ENCODE data around the gene ATG4C. TPM values are rescaled to one million over a fixed set of nuclear protein-coding genes. Genes with fewer than 3 reads are reported as not detected.

The ATG4C gene
- total and polyA plus RNA-seq, 2 of the 13 experiments (the other 11 are each of a cell fraction or from before 2014, with no cell fraction given), result 4.0 to 11.2 TPM

DNA sequence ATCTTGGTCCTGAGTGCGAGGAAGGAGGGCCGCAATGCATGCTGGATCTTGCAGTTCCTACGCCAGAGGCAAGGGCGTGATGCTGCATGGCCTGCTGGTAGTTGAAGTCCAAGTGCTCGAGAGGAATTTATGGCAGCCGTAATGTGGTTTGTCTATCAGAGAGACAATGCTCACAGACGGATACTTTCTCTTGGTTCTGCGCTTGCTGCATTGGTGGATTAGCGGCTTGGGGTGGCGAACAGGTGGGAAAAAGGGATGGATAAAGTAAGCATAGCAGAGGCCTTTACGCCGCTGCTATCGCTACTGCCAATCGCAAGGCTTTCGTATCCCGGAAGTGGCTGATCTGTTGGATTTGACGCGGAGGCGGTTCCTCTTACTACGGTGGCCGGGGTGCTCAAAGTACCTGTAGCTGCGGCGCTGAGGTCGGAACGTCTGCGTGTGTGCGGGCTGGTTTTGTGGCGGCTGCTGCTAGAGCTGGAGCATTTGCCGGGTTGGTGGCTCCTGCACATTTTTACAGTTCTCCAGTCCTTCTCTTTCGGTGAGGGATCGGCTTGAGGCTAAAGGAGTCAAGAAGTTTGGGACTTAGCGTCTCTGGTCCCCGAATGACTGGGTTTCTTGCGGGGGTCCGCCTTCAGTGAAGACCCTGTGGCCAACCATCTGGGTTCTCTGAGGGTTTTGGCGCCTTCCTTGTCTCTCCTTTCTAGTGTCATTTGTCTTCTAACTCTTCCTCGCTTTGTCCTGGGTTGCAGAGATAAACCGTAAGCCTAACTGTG is at the start of gene ATG4C (continued):
- 0 out of 2 replicates have a peak, but pooled peaks have one; percentile 48 for TF ChIP-seq ZMAT3 (CRISPR knock-in tag; conservative IDR thresholded peaks at IDR 0.05)
- TF ChIP-seq KLF16 (CRISPR knock-in tag; IDR thresholded peaks at IDR 0.05), result peak in 1 of 2 experiments; percentile 92; a peak in 2 of 4 replicates
- TF ChIP-seq CEBPG (CRISPR knock-in tag; IDR thresholded peaks at IDR 0.05), result no peak
- TF ChIP-seq HNRNPLL (IDR thresholded peaks at IDR 0.05; ENCODE audit: low read depth, low read length, poor library complexity, severe bottlenecking), result peak; percentile 69
- TF ChIP-seq ZNF24 (IDR thresholded peaks at IDR 0.05), result no peak
- peak; percentile 69; the same call in 1 of the 2 replicates for TF ChIP-seq NFKB2 (CRISPR knock-in tag; IDR thresholded peaks at IDR 0.05; ENCODE audit: borderline replicate concordance)
- no peak; the same call in 1 of the 2 replicates for TF ChIP-seq ZNF768 (CRISPR knock-in tag; IDR thresholded peaks at IDR 0.05)
- TF ChIP-seq, protein P1, sequence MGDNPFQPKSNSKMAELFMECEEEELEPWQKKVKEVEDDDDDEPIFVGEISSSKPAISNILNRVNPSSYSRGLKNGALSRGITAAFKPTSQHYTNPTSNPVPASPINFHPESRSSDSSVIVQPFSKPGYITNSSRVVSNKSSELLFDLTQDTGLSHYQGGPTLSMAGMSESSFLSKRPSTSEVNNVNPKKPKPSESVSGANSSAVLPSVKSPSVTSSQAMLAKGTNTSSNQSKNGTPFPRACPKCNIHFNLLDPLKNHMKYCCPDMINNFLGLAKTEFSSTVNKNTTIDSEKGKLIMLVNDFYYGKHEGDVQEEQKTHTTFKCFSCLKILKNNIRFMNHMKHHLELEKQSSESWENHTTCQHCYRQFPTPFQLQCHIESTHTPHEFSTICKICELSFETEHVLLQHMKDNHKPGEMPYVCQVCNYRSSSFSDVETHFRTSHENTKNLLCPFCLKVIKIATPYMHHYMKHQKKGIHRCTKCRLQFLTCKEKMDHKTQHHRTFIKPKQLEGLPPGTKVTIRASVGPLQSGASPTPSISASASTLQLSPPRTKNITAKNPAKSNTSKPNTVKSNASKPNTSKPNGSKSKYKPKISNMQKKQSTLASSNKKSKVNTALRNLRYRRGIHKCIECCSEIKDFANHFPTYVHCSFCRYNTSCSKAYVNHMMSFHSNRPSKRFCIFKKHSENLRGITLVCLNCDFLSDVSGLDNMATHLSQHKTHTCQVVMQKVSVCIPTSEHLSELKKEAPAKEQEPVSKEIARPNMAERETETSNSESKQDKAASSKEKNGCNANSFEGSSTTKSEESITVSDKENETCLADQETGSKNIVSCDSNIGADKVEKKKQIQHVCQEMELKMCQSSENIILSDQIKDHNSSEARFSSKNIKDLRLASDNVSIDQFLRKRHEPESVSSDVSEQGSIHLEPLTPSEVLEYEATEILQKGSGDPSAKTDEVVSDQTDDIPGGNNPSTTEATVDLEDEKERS (CRISPR knock-in tag; IDR thresholded peaks at IDR 0.05), result 0 out of 2 replicates have a peak, but pooled peaks have one; percentile 35
- TF ChIP-seq, protein P2, sequence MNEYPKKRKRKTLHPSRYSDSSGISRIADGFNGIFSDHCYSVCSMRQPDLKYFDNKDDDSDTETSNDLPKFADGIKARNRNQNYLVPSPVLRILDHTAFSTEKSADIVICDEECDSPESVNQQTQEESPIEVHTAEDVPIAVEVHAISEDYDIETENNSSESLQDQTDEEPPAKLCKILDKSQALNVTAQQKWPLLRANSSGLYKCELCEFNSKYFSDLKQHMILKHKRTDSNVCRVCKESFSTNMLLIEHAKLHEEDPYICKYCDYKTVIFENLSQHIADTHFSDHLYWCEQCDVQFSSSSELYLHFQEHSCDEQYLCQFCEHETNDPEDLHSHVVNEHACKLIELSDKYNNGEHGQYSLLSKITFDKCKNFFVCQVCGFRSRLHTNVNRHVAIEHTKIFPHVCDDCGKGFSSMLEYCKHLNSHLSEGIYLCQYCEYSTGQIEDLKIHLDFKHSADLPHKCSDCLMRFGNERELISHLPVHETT (CRISPR knock-in tag; conservative IDR thresholded peaks at IDR 0.05), result no peak; the same call in 1 of the 2 replicates
- no peak for TF ChIP-seq KIAA2018 (CRISPR knock-in tag; IDR thresholded peaks at IDR 0.05; ENCODE audit: borderline replicate concordance)
- TF ChIP-seq, protein P3, sequence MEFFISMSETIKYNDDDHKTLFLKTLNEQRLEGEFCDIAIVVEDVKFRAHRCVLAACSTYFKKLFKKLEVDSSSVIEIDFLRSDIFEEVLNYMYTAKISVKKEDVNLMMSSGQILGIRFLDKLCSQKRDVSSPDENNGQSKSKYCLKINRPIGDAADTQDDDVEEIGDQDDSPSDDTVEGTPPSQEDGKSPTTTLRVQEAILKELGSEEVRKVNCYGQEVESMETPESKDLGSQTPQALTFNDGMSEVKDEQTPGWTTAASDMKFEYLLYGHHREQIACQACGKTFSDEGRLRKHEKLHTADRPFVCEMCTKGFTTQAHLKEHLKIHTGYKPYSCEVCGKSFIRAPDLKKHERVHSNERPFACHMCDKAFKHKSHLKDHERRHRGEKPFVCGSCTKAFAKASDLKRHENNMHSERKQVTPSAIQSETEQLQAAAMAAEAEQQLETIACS (CRISPR knock-in tag; IDR thresholded peaks at IDR 0.05), result no peak; the same call in 1 of the 2 replicates
- no peak for TF ChIP-seq ZNF607 (CRISPR knock-in tag; IDR thresholded peaks at IDR 0.05; ENCODE audit: borderline replicate concordance)
- no peak for TF ChIP-seq ATRX (CRISPR knock-in tag; IDR thresholded peaks at IDR 0.05; ENCODE audit: borderline replicate concordance)
